ENCODE measurements around the gene ZNF565. TPM values are rescaled to one million over a fixed set of nuclear protein-coding genes. Genes with fewer than 3 reads are reported as not detected.
A peak's percentile ranks its signal among the peaks of the same experiment; 100 is the strongest.
"Not testable (repeated sequence)": the region's sequence is repeated elsewhere in the genome, so short reads cannot be mapped to it uniquely, and the experiment has no call there.

ZNF565 gene
- total RNA-seq, 4 donors from 2014 or later = 7.2 to 13.1 (median 7.4) TPM

DNA sequence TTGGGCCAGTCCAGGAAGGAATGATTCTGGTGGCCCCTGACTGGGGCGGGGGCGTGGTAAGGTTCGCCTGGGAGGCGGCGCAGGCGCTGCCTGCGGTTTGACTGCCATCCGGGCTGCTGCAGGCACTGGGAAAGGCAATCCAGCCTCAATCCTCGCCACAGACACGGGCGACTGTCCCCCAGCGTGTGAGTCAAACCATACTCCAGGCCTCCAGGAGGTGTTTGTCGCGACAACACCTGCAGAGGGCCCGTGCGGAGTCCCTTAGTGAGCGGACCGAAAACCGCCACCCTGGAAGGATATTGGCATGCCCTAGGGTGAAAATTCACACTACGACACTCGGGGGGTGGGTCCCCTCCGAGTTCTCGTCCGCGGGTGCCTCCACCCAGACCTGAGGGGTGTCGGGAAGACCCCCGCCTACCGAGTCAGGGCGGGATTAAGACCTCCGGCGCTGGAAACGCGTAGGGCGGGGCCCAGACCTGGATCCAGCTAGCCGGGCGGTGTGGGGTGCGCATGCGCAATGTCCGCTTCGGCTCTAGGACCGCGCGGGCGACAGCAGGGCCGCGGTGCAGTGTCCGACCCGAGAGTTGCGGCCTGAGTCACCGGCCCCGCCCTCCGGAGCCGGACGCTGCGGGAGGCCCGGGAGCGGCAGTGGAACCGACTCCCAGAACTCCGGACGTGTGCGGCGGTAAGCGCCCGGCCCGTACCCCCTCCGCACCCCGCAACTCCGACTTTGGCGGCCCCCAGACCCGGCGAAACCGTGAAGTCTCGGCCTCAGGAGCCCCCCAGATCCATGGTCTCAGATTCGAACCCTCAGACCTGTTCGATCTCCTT, 74.8 kb downstream of the ZNF565 start, which contains the start of gene CAPNS1:
Gene CAPNS1 (plus strand): TSS at position 594 of the 831 bp plus-strand sequence. CDS start 946 bp downstream, outside the sequence.
- DNase-seq = peak; percentile 98
- WGBS, 2 donors = 1 to 2% methylated on average over 25 to 34 of the region's 75 CpGs
- H3K27me3 ChIP-seq = no peaks in the 10 kb centered on the region
- peak within 1 kb of the TSS; percentile 16 to 85 (median 68) for H3K4me3 ChIP-seq (replicated peaks in 1 of 3)
- TF ChIP-seq POLR2A (IDR thresholded peaks at IDR 0.05) (peak; percentile 84 to 93), CTCF (IDR thresholded peaks at IDR 0.05) (peak in 4 of 6 experiments; percentile 5 to 35 (median 20))
- peaks cover 15 to 23% of the 10 kb centered on the region in 2 donors for H3K36me3 ChIP-seq
- H3K4me1 ChIP-seq = peaks cover 5 to 26% of the 10 kb centered on the region in 2 donors
- peak within 1 kb of the TSS; percentile 91 to 97 (median 96) for H3K27ac ChIP-seq
- no peaks in the 10 kb centered on the region for H3K9me3 ChIP-seq
- intact Hi-C loops (cut with DNase I) = no loop called here

- no peaks in the 10 kb centered on the region for H3K9me3 ChIP-seq
- TF ChIP-seq POLR2A (IDR thresholded peaks at IDR 0.05) (no peak), CTCF (IDR thresholded peaks at IDR 0.05) (no peak)
- DNase-seq = no peak
- H3K4me3 ChIP-seq (replicated peaks in 1 of 3) = peak overlapping the region in 2 of 3 donors; percentile 68 to 85
- WGBS, 2 donors = 66 to 68% methylated on average over 7 of the region's 7 CpGs
- H3K27me3 ChIP-seq = no peaks in the 10 kb centered on the region
- peaks cover 12 to 18% of the 10 kb centered on the region in 2 donors for H3K36me3 ChIP-seq
- intact Hi-C loops (cut with DNase I) = no loop called here
- peak overlapping the region; percentile 91 to 97 (median 96) for H3K27ac ChIP-seq
- peaks cover 5 to 26% of the 10 kb centered on the region in 2 donors for H3K4me1 ChIP-seq
These were observed 75.4 kb downstream of the ZNF565 start for GRCh38 chr19:36139120-36139472.

DNA sequence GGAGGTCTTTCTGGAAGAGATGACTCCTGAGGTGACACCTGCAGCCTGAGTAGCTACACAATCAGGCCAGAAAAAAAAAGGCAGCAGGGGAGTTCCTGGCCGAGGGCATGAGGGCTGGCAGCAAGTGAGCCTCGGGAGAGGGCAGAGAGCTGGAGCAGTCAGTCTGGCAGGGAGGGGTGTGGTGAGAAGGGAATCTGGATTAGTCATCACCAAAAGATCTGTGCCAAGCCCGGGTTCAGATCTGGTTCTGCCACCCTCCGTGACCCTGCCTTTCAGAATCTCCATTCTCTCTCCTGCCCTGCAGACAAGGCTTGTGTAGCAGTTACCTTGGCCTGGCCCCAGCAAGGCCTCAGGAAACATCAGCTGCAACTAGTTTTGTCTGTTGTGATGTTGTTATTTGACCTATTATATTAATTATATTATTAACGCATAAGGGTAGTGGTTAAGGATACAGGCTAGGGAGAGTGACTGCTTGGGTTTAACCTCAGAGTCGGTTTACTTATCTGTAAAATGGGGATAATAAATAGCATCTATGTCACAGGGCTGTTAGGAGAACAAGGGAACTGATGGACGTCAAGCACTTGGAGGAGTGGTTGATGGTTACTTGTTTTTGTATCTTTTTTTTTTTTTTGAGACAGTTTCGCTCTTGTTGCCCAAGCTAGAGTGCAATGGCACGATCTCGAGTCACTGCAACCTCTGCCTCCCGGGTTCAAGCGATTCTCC, 77.3 kb downstream of the ZNF565 start:
- TF ChIP-seq POLR2A (IDR thresholded peaks at IDR 0.05) (no peak), CTCF (IDR thresholded peaks at IDR 0.05) (no peak)
- Histone ChIP-seq H3K27me3 (no peaks in the 10 kb centered on the region), H3K4me1 (peaks cover 5 to 27% of the 10 kb centered on the region in 2 donors), H3K4me3 (replicated peaks in 1 of 3) (no peak overlapping the region), H3K9me3 (no peaks in the 10 kb centered on the region), H3K27ac (peak overlapping the region; percentile 49 to 76 (median 64)), H3K36me3 (peaks cover 0 to 4% of the 10 kb centered on the region in 2 donors)
- intact Hi-C loops (cut with DNase I) = no loop called here
- 59 to 62% methylated on average over 12 of the region's 12 CpGs for WGBS, 2 donors
- DNase-seq = peak; percentile 89 to 90

DNA sequence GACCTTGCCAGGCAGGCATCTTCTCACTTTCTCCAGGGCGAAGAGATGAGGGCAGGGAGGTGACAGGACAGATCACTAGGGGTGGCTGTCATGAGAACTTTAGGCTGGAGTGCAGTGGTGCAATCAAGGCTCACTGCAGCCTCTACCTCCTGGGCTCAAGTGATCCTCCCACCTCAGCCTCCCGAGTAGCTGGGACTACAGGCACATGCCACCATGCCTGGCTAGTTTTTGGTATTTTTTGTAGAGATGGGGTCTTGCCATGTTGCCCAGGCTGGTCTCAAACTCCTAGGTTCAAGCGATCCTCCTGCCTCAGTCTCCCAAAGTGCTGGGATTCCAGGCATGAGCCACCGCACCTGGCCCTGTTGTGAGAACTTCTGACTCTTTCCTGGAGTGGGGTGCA, 79.6 kb downstream of the ZNF565 start:
- H3K27ac ChIP-seq; intact Hi-C loops (cut with DNase I); H3K4me3 ChIP-seq (replicated peaks in 1 of 3); DNase-seq; H3K27me3 ChIP-seq; H3K36me3 ChIP-seq; H3K9me3 ChIP-seq: not testable (repeated sequence)
- WGBS, 2 donors = 96 to 97% methylated on average over 4 of the region's 4 CpGs
- peaks cover 5 to 33% of the 10 kb centered on the region in 2 donors for H3K4me1 ChIP-seq

Small RNA genes within 50 kb of the gene (small RNA-seq; reads per million reads assigned to genes)
- gene RF00019 = not detected

Other genes with a start within 250 kb of the ZNF565 start
- 10 to 100 TPM; 51.4 to 96.8 (median 66.7) TPM for gene SDHAF1, start 219.5 kb downstream of the ZNF565 start, total RNA-seq
- gene SYNE4, start 205.9 kb downstream of the ZNF565 start, total RNA-seq = 10 to 100 TPM in 3 of 4 donors, 1 to 10 TPM in 1; 9.7 to 15.4 (median 12.6) TPM
- gene ALKBH6, start 200.5 kb downstream of the ZNF565 start, total RNA-seq = 10 to 100 TPM; 15.4 to 60.9 (median 32.0) TPM
- 1 to 10 TPM; 1.9 to 3.8 (median 2.9) TPM for gene CLIP3, start 181.8 kb downstream of the ZNF565 start, total RNA-seq
- gene THAP8, start 160.4 kb downstream of the ZNF565 start, total RNA-seq = 10 to 100 TPM in 2 of 4 donors, 1 to 10 TPM in 2; 5.0 to 14.2 (median 10.1) TPM
- 1 to 10 TPM in 1 of 4 donors, under 1 TPM in 3; 0.78 to 1.8 (median 0.84) TPM for gene WDR62, start 159.8 kb downstream of the ZNF565 start, total RNA-seq
- gene OVOL3, start 103.5 kb downstream of the ZNF565 start, total RNA-seq = not detected
- gene POLR2I, start 99.8 kb downstream of the ZNF565 start, total RNA-seq = 100 to 1,000 TPM in 1 of 4 donors, 10 to 100 TPM in 3; 53.7 to 101 (median 76.9) TPM
- gene TBCB, start 99.2 kb downstream of the ZNF565 start, total RNA-seq = 100 to 1,000 TPM in 2 of 4 donors, 10 to 100 TPM in 2; 57.2 to 143 (median 104) TPM
- 100 to 1,000 TPM; 153 to 179 (median 166) TPM for gene CAPNS1, start 74.6 kb downstream of the ZNF565 start, total RNA-seq
- gene COX7A1, start 62.2 kb downstream of the ZNF565 start, total RNA-seq = 10 to 100 TPM in 3 of 4 donors, 1 to 10 TPM in 1; 8.0 to 36.7 (median 21.2) TPM
- gene ZNF146, start 441 bp upstream of the ZNF565 start, total RNA-seq = 100 to 1,000 TPM in 1 of 4 donors, 10 to 100 TPM in 3; 69.6 to 127 (median 79.7) TPM
- 10 to 100 TPM in 2 of 4 donors, 1 to 10 TPM in 2; 8.6 to 14.9 (median 10.5) TPM for gene ZFP14, start 164.5 kb upstream of the ZNF565 start, total RNA-seq
- gene ZFP82, start 204.0 kb upstream of the ZNF565 start, total RNA-seq = 10 to 100 TPM in 1 of 4 donors, 1 to 10 TPM in 3; 8.2 to 11.0 (median 9.1) TPM

Data from thyroid gland (tissue), 4 donors.